ENCODE measurements around the gene POLG2.
"Not testable (repeated sequence)": the region's sequence is repeated elsewhere in the genome, so short reads cannot be mapped to it uniquely, and the experiment has no call there.

The POLG2 gene

GRCh38 chr17:64506201-64506575 lies 9.3 kb upstream of the POLG2 start, which contains the start of gene DDX5:
Gene DDX5 (minus strand): TSS chr17:64506289. CDS start chr17:64506119, 170 bp downstream.
- peak; percentile 92 for DNase-seq

DNA sequence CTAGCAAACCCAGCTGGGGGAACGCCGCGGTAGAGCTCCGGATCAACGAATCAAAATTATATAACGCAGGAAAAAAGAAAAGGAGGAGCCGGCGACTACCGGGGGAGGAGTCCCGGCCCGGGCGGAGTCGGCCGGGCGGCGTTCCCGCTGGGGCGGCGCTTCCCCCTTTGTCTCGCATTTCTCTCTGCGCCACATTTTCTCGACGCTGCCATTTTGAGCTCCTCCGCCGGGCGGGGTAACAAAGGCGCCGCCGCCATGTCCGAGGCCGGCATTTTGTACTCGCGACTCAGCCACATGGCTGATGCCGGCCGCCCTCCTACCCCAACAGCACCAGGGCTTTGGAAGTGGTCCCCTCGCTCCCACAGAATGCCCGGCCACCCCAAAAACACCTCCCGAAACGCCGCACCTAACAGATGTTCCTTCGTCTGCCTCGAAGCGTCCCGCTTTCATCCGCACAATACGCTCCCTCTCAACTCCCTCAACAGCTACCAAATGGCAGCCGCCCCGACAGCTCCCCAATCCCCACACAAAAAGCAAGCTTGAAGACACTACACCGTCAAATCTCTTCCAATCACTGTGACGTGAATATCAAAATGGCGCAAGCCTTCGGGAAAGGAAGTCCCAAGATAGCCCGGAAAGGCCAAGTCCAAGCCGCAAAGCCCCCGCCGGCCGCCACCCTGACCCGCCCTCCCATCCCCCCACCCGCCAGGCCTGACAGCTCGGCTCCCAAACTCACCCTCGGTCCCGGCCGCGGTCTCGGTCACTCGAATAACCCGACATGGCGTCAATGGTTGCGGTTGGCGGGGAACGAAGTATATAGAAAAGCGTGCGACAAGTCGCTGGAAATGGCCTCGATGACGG lies 8.7 kb upstream of the POLG2 start:
- peak; percentile 89 for DNase-seq

DNA sequence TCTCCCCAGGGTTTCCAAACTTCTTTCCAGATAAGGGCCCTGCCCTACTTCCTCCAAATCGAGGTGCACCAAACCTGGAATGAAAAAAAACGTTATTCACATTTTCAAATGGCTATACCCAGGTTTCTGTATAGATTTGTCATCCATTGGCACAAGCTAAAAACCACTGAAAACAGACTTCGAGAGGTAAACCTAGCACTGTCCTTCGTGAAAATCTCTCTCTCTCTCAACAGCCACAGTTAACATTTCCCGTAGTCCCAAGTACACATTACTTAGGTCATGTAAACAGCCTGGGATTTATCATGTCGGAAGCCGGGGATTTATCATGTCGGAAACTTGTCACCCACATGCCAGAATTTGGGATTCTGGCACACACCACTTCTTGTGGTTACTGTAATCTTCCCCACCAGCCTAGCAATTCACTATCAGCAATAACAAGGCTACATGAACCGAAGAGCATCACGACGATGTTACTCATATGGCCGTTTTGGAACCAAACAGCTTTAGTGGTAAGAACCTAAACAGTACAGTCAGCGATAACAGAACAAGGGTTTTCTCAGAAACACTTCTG lies 8.0 kb upstream of the POLG2 start:
- no peak for DNase-seq

- DNase-seq, result no peak
Measured at GRCh38 chr17:64503821-64504768, 7.2 kb upstream of the POLG2 start.

DNA sequence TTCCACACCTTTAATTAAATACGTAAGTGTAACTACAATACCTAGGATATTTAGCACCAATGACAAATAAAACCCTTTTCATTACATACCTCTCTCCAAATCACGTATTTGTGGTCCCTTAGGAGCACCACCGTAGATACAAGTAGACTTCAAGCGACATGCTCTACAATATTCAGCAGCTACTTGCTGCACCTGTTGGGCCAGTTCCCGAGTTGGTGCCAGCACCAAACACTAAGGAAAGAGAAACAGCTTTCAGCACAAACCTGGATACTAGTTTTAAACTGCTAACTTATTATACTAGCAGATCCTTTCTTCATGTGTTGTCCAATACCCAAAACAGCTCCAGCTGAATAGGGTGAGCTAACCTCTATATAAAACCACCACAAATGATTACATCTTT lies 6.5 kb upstream of the POLG2 start:
- DNase-seq, result no peak

- DNase-seq, result no peak
Measured at GRCh38 chr17:64502809-64503208, 6.0 kb upstream of the POLG2 start.

DNA sequence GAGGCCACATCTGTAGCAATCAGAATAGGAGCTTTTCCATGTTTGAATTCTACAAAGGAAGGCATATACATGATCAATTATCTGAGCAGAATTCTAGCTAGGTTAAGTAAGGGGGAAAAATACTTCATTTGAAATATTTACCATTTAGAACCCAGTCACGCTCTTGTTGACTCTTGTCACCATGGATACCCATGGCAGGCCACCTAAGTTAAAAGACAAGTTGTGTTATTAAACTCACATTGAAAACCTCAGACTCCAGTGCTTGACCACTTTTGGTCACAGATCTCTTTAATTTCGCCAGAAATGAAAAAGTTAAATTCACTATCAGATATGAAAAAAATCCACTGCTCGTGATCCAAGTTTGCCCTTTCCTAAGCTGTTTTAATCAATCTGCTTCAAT lies 5.2 kb upstream of the POLG2 start:
- DNase-seq, result no peak

DNA sequence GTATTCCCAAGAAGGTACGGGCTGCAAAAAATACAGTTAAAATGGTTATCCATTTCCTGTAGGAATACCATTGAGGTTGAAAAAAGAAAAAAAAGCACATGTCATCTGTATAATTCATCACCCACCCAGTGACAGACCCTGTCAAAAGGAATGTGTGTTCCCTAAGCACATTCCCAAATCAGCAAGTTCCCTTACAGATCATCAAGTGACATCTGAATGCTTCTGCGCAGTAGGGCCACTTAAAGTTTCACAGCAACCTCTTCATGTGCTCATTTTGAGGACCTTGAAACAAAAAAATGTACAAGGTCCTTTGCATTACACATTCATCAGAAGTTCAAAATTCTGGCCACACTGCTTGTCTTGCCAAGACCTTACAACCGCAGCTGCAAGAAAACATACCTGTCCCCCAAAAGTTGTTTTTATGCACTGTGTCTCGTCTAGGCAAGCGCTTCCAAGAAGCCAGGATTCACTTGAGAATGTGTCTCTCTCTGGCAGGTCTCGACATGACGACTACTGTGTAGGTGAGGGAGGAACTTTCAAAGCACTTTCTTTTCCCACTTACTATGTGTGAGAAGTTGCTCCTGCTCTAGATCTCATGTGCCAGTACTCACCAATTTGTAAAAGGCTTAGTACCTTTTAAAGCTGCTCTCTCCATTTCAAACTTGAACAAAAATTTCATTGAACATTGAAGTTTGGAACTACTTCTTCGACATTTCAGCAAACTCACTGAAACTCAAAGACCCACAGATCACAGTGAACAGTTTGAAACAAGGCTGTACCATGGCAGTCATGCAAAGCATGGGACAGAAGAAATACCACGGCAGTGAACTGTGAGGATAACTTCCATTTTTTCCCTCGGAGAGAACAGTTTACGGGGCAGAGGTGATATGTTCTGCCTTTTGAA lies 4.3 kb upstream of the POLG2 start:
- no peak for DNase-seq

DNA sequence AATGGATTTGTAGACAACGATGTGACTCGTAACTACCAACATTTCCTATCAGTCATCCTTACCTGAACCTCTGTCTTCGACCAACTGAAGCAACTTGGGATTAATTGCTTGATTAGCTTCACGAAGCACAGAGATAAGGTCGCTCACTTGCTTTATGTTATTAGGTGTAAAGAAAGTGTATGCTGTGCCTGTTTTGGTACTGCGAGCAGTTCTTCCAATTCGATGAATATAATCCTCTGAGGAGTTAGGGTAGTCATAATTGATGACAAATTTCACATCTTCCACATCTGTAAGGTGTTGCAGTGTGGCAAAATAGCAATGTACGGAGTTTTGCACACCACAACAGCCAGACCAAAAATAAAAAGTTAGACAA lies 3.6 kb upstream of the POLG2 start:
- no peak for DNase-seq

DNA sequence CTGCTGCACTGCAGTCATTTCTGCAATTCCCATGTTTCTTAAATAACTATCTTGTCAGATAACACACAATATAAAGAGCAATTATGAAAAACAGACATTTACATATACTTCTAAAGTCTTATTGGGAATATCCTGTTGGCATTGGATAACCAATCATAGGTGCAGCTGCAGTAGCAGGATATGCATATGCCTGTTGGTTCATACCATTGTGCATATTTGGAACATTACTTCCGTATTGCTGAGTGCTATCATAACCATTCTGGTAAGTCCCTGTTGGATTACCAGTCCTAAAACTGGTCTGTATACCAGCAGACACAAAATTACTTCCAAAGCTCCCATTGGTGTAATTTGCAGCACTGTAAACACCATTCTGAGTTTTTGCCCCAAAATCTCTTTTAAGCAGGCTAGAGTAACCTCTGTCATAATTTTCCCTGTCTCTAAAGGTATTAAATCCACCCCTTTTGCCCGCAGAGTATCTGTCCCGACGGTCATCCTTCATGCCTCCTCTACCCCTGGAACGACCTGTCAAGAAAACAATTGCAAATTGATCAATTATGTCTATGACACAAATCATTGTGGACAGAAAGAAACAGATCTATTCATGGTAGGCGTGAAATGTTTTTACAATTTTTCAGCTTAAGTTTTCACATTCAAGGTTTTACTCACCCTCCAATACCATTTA lies 3.1 kb upstream of the POLG2 start:
- no peak for DNase-seq

DNA sequence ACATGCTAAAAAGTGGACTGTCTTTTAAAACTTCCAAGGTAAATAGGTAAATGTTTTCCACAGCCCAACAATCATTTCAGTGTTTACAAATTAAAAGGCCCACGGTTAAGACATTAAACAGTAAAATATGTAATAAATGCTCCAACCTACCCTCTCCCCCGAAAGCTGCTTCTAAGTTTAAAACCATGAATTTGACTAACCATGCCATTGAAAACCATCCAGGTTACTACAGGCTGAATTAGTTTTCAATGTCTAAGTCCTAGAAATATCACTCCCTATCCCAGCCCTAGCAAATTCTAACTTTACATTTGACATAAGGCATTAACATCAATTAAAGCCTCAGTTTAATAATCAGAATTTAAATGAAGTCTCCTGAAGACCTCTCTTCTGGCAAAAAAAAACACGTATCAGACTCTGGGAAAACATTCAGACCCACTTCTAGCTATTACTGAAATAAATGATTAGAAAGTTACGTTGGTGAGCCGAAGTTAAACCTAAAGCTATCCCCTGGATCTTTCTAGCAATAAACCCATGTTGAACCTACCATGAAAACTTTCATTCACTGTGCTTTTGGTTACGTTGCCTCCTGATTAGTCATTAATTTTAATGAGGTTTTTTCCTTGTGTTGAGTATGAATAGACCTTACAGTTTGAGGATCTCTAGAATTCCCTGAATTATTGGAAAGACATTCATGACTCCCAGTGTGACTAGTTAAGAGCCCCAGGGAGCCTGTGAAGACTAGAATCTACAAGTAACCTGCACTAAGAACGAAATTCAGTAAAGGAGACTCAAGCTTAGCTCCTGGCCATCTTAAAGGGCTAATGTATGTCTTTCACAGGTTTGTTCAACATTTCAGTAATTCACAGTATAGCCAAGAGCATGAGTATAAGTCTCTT lies 1.7 kb upstream of the POLG2 start:
- no peak for DNase-seq

GRCh38 chr17:64497565-64498035 lies 746 bp upstream of the POLG2 start:
- DNase-seq, result no peak

GRCh38 chr17:64496348-64496785 lies 487 bp downstream of the POLG2 start:
- no peak for DNase-seq

DNA sequence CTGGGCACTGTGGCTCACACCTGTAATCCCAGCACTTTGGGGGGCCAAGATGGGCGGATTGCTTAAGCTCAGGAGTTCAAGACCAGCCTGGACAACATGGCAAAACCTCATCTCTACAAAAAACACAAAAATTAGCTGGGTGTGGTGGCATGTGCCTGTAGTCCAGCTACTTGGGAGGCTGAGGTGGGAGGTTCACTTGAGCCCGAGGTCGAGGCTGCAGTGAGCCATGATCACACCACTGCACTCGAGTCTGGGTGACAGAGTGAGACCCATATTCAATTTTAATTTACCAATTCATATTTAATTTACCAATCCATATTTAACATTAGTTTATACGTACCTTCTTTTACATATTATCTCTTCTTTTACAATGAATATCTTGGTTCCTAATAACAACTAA lies 1.6 kb downstream of the POLG2 start:
- DNase-seq, result not testable (repeated sequence)

GRCh38 chr17:64494121-64494520 lies 2.7 kb downstream of the POLG2 start:
- DNase-seq, result no peak

DNA sequence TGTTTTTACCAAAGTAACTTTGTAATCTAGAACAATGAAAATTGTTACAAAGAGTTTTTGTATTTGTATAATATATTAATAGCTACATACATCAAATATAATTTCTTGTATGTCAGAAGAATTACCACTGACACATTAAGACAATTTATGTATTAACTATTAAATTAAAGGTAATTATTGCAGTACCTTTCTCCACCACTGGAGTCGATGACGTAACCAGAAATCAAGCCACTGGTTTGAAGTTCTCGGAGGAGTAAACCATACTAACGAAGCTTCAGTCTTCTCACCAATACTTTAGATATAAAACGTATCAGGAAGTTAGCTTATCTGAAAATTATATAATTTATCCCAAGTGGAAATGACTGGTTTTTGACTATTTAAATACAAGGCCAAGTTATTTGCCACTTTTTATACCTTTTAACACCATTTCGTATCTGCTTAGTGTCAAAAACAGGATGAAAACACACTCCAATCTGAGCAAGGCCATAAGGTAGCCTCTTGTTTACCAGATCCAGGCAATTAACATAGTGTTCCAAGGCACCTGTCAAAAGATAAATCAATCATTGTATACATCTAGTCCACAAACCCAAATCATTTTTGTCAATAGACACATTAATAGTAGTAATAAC lies 4.3 kb downstream of the POLG2 start:
- no peak for DNase-seq

DNA sequence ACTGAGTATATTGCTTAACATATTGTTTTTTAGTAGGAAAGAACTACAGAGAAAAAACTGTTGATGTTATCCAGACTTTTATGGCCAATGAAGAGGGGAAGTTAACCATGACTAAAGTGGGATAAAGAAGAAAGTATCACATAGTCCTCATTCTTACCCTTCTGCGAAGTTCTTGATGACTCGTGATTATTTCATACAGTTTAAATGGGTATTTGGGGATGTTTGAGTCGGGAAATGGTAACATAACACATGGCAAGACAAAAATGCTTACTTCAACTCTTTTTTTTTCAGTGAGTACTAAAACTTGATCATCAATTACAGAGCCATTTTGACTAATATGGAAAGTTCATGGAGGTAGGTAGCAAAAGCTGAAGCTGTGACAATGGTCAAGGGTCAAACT lies 4.9 kb downstream of the POLG2 start:
- DNase-seq, result no peak

- DNase-seq, result no peak
Measured at GRCh38 chr17:64491034-64491860, 5.6 kb downstream of the POLG2 start.

- no peak for DNase-seq
Measured at GRCh38 chr17:64488301-64488700, 8.6 kb downstream of the POLG2 start.
